HG02642 (cell line): ENCODE data around the gene NDUFB10.

Experiments
- ATAC-seq: cut with Tn5 transposase; IDR thresholded peaks from one replicate; pipeline ENCODE4 v1.9.1; 2021; ENCODE audit warnings: mild to moderate bottlenecking; ENCODE audit not compliant: unreplicated experiment, poor library complexity

NDUFB10 gene

GRCh38 chr16:1982013-1982433 is 22.7 kb downstream of the NDUFB10 start:
- ATAC-seq: no peak

- ATAC-seq: no peak
Observed at GRCh38 chr16:1982991-1983543, 23.7 kb downstream of the NDUFB10 start.

GRCh38 chr16:1983544-1984346 is 24.4 kb downstream of the NDUFB10 start, which contains the start of gene GFER:
GFER (plus strand) TSS chr16:1984193; CDS start chr16:1984219, 26 bp downstream.
- peak; percentile 82 for ATAC-seq

- peak; percentile 16 for ATAC-seq
Observed at GRCh38 chr16:1984347-1985225, 25.2 kb downstream of the NDUFB10 start.

GRCh38 chr16:1985466-1986150 is 26.3 kb downstream of the NDUFB10 start:
- ATAC-seq: no peak

GRCh38 chr16:1987198-1987597 is 27.9 kb downstream of the NDUFB10 start:
- no peak for ATAC-seq

GRCh38 chr16:1989209-1990100 is 30.1 kb downstream of the NDUFB10 start, which contains the start of gene SYNGR3:
SYNGR3 (plus strand) TSS chr16:1989970; CDS start chr16:1990103, 133 bp downstream.
- no peak for ATAC-seq

- ATAC-seq: no peak
Observed at GRCh38 chr16:1990101-1990350, 30.7 kb downstream of the NDUFB10 start.

GRCh38 chr16:1990351-1991134 is 31.2 kb downstream of the NDUFB10 start:
- ATAC-seq: peak; percentile 3

- peak; percentile 31 for ATAC-seq
Observed at GRCh38 chr16:1991135-1991551, 31.8 kb downstream of the NDUFB10 start.

GRCh38 chr16:1991588-1991947 is 32.2 kb downstream of the NDUFB10 start:
- no peak for ATAC-seq

GRCh38 chr16:1991948-1992703 is 32.8 kb downstream of the NDUFB10 start:
- ATAC-seq: peak; percentile 52

- ATAC-seq: no peak
Observed at GRCh38 chr16:1992704-1993317, 33.5 kb downstream of the NDUFB10 start.

- no peak for ATAC-seq
Observed at GRCh38 chr16:1993731-1994131, 34.4 kb downstream of the NDUFB10 start.

- ATAC-seq: no peak
Observed at GRCh38 chr16:1997494-1998359, 38.4 kb downstream of the NDUFB10 start.

- no peak for ATAC-seq
Observed at GRCh38 chr16:1998360-1998835, 39.1 kb downstream of the NDUFB10 start.
